GM12878 (cell line): ENCODE measurements around the gene SORCS2. TPM values are rescaled to one million over a fixed set of nuclear protein-coding genes. Genes with fewer than 3 reads are reported as not detected.

Experiments
- ATAC-seq: fragments of 200-7000 bp; cut with Tn5 transposase; 3 replicates; pipeline ENCODE4 v1.9.1; 2020; ENCODE audit warnings: mild to moderate bottlenecking, moderate library complexity
- BruUV-seq: library from RNA; stranded (reverse); fragments of 400-500 nt; replicated peaks from 2 replicates; lab custom pipeline; 2021; lab: Mats Ljungman, UMichigan
- CTCF ChIA-PET: fragments of 300-600 bp; sonication (Branson Sonifier 250); formaldehyde crosslinking; extraction: SDS; loops from one replicate; lab custom pipeline; 2021; ENCODE audit warnings: inconsistent platforms; lab: Yijun Ruan, JAX
- POLR2A ChIA-PET: fragments of 350-600 bp; formaldehyde crosslinking; extraction: SDS; loops from one replicate; lab custom pipeline; 2021; ENCODE audit warnings: inconsistent platforms; lab: Charles Lee
- RAD21 ChIA-PET: fragments of 300-600 bp; sonication (Branson Sonifier 250); formaldehyde crosslinking; loops from one replicate; lab custom pipeline; 2023; ENCODE audit warnings: antibody characterized with exemption; ENCODE audit not compliant: unreplicated experiment; lab: Charles Lee
- SMC1A ChIA-PET: fragments of 300-600 bp; sonication (Branson Sonifier 250); formaldehyde crosslinking; loops from one replicate; lab custom pipeline; 2023; ENCODE audit not compliant: unreplicated experiment, uncharacterized antibody; lab: Charles Lee
- DNase-seq: peaks from one replicate; pipeline ENCODE4 v3.0.0-alpha.2; 2011; ENCODE audit warnings: low read depth, low spot score
- FAIRE-seq: peaks from 3 replicates; lab custom pipeline; 2011; peaks lifted over from hg19 to GRCh38; lab: Jason Lieb, UNC
- H2AFZ ChIP-seq: 2 replicates; pipeline ENCODE4 v1.6.0; 2011; ENCODE audit warnings: low read depth, low read length, control low read depth; ENCODE audit not compliant: control insufficient read depth
- H3K27ac ChIP-seq: 2 replicates; pipeline ENCODE4 v1.5.1; 2011; ENCODE audit warnings: control low read depth; ENCODE audit not compliant: control insufficient read depth, insufficient read depth
- H3K27me3 ChIP-seq, 2 experiments: replicated peaks in 1 of 2; 2 replicates each; pipeline versions ENCODE4 v1.6.0 to v1.6.1; 2011; ENCODE audit warnings: low read length in 1 of 2; ENCODE audit not compliant: control insufficient read depth in 2 of 2, insufficient read depth in 2 of 2
- H3K36me3 ChIP-seq, 2 experiments: 2 replicates each; pipeline ENCODE4 v1.5.1; 2011; ENCODE audit warnings: low read length in 1 of 2; ENCODE audit not compliant: control insufficient read depth in 2 of 2, insufficient read depth in 2 of 2
- H3K4me1 ChIP-seq: 2 replicates; pipeline ENCODE4 v1.6.1; 2011; ENCODE audit warnings: mild to moderate bottlenecking, low read length, moderate library complexity, mixed read lengths; ENCODE audit not compliant: control insufficient read depth, insufficient read depth
- H3K4me2 ChIP-seq: 2 replicates; pipeline ENCODE4 v1.6.0; 2011; ENCODE audit warnings: control low read depth; ENCODE audit not compliant: control insufficient read depth, insufficient read depth
- H3K4me3 ChIP-seq: fragments of 200-600 bp; sonication (generic); 2 replicates; pipeline ENCODE4 v1.5.1; 2016
- H3K79me2 ChIP-seq: 2 replicates; pipeline ENCODE4 v1.6.0; 2011; ENCODE audit warnings: low read length; ENCODE audit not compliant: control insufficient read depth, insufficient read depth
- H3K9ac ChIP-seq: 2 replicates; pipeline ENCODE4 v1.8.0; 2011; ENCODE audit warnings: low read length, control low read depth, mixed read lengths; ENCODE audit not compliant: control insufficient read depth, insufficient read depth
- H3K9me3 ChIP-seq: replicated peaks from 3 replicates; pipeline ENCODE4 v1.5.1; 2011; ENCODE audit warnings: mild to moderate bottlenecking, low read length; ENCODE audit not compliant: control insufficient read depth, insufficient read depth
- H4K20me1 ChIP-seq: 2 replicates; pipeline ENCODE4 v1.6.0; 2011; ENCODE audit not compliant: control insufficient read depth, insufficient read depth
- CREB1 ChIP-seq: IDR thresholded peaks from 2 replicates; pipeline ENCODE4 v1.6.1; 2012; ENCODE audit warnings: low read depth, mild to moderate bottlenecking, inconsistent platforms
- CREM ChIP-seq: IDR thresholded peaks from 2 replicates; pipeline ENCODE4 v1.6.1; 2014; ENCODE audit warnings: antibody characterized with exemption, low read depth
- E2F8 ChIP-seq: fragments of 450-650 bp; IDR thresholded peaks from 2 replicates; pipeline ENCODE4 v1.6.1; 2018; ENCODE audit warnings: mild to moderate bottlenecking, low read depth, moderate library complexity; ENCODE audit not compliant: partially characterized antibody
- FOXK2 ChIP-seq: fragments of 450-650 bp; IDR thresholded peaks from 2 replicates; pipeline ENCODE4 v1.6.1; 2017; ENCODE audit warnings: mild to moderate bottlenecking, moderate library complexity
- MTA3 ChIP-seq: IDR thresholded peaks from 2 replicates; pipeline ENCODE4 v1.6.1; 2012; ENCODE audit warnings: low read length, inconsistent platforms, borderline replicate concordance
- POU2F2 ChIP-seq: IDR thresholded peaks from 3 replicates; pipeline ENCODE4 v1.6.1; 2011; ENCODE audit warnings: low read depth, mild to moderate bottlenecking, low read length, borderline replicate concordance
- ZBED1 ChIP-seq: IDR thresholded peaks from 2 replicates; pipeline ENCODE4 v1.6.1; 2016; ENCODE audit warnings: borderline replicate concordance
- ZNF687 ChIP-seq: fragments of 450-650 bp; IDR thresholded peaks from 2 replicates; pipeline ENCODE4 v1.6.1; 2017; ENCODE audit warnings: mild to moderate bottlenecking, moderate library complexity
- whole genome bisulfite sequencing: methylation state at CpG from one replicate; pipeline ENCODE4 v1.1.6; 2016; ENCODE audit warnings: low lambda C conversion rate; ENCODE audit not compliant: insufficient replicate concordance, insufficient coverage; ENCODE audit errors: missing lambda C conversion rate; 5-methylcytosine and 5-hydroxymethylcytosine counted together
- in situ Hi-C: fragments of 300-500 bp; cut with MboI; formaldehyde crosslinking; loops from 9 replicates; pipeline ENCODE4 v1.14.3; 2018; ENCODE audit warnings: mixed read lengths
- intact Hi-C: fragments of 100-400 bp; cut with micrococcal nuclease; formaldehyde crosslinking; loops from one replicate; pipeline ENCODE4 v1.14.2; 2022; ENCODE audit not compliant: unreplicated experiment
- polyA plus RNA-seq, 11 experiments: library from polyadenylated mRNA; depleted of rRNA in 4 of 11; unstranded in 6 of 11; stranded (reverse) in 5 of 11; fragments of >200 nt; fragmentation: Nextera tagmentation in 4 of 11; fragmentation: Illumina TruSeq in 1 of 11; extraction: Ambion mirVana in 4 of 11; extraction: Trizol in 1 of 11; gene quantifications; 1 replicate in 1 of 11; 2 replicates in 10 of 11; pipeline versions ENCODE4 v1.2.1 to v1.2.3, GENCODE V29; 2011 to 2016; ENCODE audit warnings: inconsistent platforms in 2 of 11, missing spikeins in 2 of 11, low read depth in 1 of 11
- total RNA-seq, 4 experiments: library from RNA; depleted of rRNA in 3 of 4; stranded (reverse); fragments of >200 nt in 3 of 4; fragmentation: Illumina TruSeq in 1 of 4; extraction: Trizol in 1 of 4; gene quantifications; 2 replicates each; pipeline versions ENCODE4 v1.2.1 to v1.2.3, GENCODE V29; 2013 to 2021

Gene SORCS2
- total and polyA plus RNA-seq, 10 of the 15 experiments (the other 5 are each of a cell fraction or from before 2014, with no cell fraction given): 0.01 to 0.15 (median 0.05) TPM; not detected in 5

- FAIRE-seq (no peak), DNase-seq (no peak), ATAC-seq (no peak)
- ChIA-PET POLR2A (no interaction called here), SMC1A (no interaction called here), RAD21 (no interaction called here), CTCF (no interaction called here)
- Histone ChIP-seq H3K4me3 (no peak overlapping the region), H3K27me3 (no peaks in the 10 kb centered on the region; a peak in 1 of 4 replicates), H3K27ac (no peak overlapping the region), H3K4me1 (no peaks in the 10 kb centered on the region), H4K20me1 (no peaks in the 10 kb centered on the region; the same call in 1 of the 2 replicates), H3K9me3 (no peaks in the 10 kb centered on the region), H3K9ac (no peak overlapping the region), H3K4me2 (no peak overlapping the region), H3K79me2 (no peaks in the 10 kb centered on the region), H2AFZ (no peak overlapping the region), H3K36me3 (no peaks in the 10 kb centered on the region)
- in situ Hi-C loops: no loop called here
- TF ChIP-seq FOXK2 (no peak), CREM (no peak), E2F8 (no peak), CREB1 (no peak), POU2F2 (no peak), ZBED1 (no peak), MTA3 (no peak), ZNF687 (no peak)
- 24% methylated on average over 5 of the region's 5 CpGs for WGBS
- BruUV-seq: no TSS peak
- intact Hi-C loops: loop anchor here (5.0 kb wide), 1 partner anchor 146 kb away; the partner anchor contains the start of gene SORCS2
Measured at GRCh38 chr4:7338059-7338452, 145.7 kb downstream of the SORCS2 start.
